H9 (cell line): ENCODE data around the gene TMSB15B. TPM values are rescaled to one million over a fixed set of nuclear protein-coding genes. Genes with fewer than 3 reads are reported as not detected.
A peak's percentile ranks its signal among the peaks of the same experiment; 100 is the strongest.

Source experiments
- DNase-seq: peaks from one replicate; pipeline ENCODE4 v3.0.0-alpha.2; 2017
- H2AFZ ChIP-seq: one replicate; pipeline ENCODE4 v1.6.1; 2013; ENCODE audit warnings: mild to moderate bottlenecking, low read length, control low read depth, moderate library complexity
- H2AK5ac ChIP-seq: 2 replicates; pipeline ENCODE4 v1.6.1; 2013; ENCODE audit warnings: low read length, control low read depth, mixed read lengths; ENCODE audit not compliant: insufficient read length
- H2BK120ac ChIP-seq: one replicate; pipeline ENCODE4 v1.6.1; 2013; ENCODE audit warnings: low read depth, mild to moderate bottlenecking, low read length, control low read depth, inconsistent platforms; ENCODE audit not compliant: poor library complexity, severe bottlenecking
- H2BK12ac ChIP-seq: 2 replicates; pipeline ENCODE4 v1.6.1; 2013; ENCODE audit warnings: low read length, control low read depth, mixed read lengths, low read depth; ENCODE audit not compliant: insufficient read length
- H2BK15ac ChIP-seq: 2 replicates; pipeline ENCODE4 v1.6.1; 2013; ENCODE audit warnings: low read depth, low read length, control low read depth
- H2BK20ac ChIP-seq: one replicate; pipeline ENCODE4 v1.6.1; 2013; ENCODE audit warnings: low read depth, mild to moderate bottlenecking, low read length, control low read depth, inconsistent platforms; ENCODE audit not compliant: poor library complexity, severe bottlenecking
- H2BK5ac ChIP-seq: 2 replicates; pipeline ENCODE4 v1.6.1; 2013; ENCODE audit warnings: low read length, control low read depth, mixed read lengths; ENCODE audit not compliant: insufficient read length
- H3K14ac ChIP-seq: 2 replicates; pipeline ENCODE4 v1.6.1; 2013; ENCODE audit warnings: low read length, control low read depth; ENCODE audit not compliant: insufficient read depth
- H3K18ac ChIP-seq: 2 replicates; pipeline ENCODE4 v1.6.1; 2013; ENCODE audit warnings: low read depth, mild to moderate bottlenecking, mixed read lengths, low read length, control low read depth; ENCODE audit not compliant: insufficient read length
- H3K23ac ChIP-seq: 2 replicates; pipeline ENCODE4 v1.6.1; 2013; ENCODE audit warnings: low read length, control low read depth, mixed read lengths, low read depth; ENCODE audit not compliant: insufficient read length
- H3K23me2 ChIP-seq: 2 replicates; pipeline ENCODE4 v1.6.1; 2013; ENCODE audit warnings: low read depth, mild to moderate bottlenecking, mixed read lengths, low read length, control low read depth; ENCODE audit not compliant: insufficient read length, poor library complexity, severe bottlenecking
- H3K27ac ChIP-seq: 2 replicates; pipeline ENCODE4 v1.5.1; 2013; ENCODE audit warnings: low read length, control low read depth, mixed read lengths, low read depth; ENCODE audit not compliant: insufficient read length
- H3K27me3 ChIP-seq: 2 replicates; pipeline ENCODE4 v1.6.1; 2013; ENCODE audit warnings: low read length, control low read depth, inconsistent platforms; ENCODE audit not compliant: insufficient read depth
- H3K4ac ChIP-seq: 2 replicates; pipeline ENCODE4 v1.6.1; 2013; ENCODE audit warnings: low read depth, mild to moderate bottlenecking, control low read depth, inconsistent platforms, low read length, moderate library complexity
- H3K4me1 ChIP-seq: 2 replicates; pipeline ENCODE4 v1.6.1; 2013; ENCODE audit warnings: low read length, control low read depth, inconsistent platforms; ENCODE audit not compliant: insufficient read depth
- H3K4me2 ChIP-seq: 2 replicates; pipeline ENCODE4 v1.6.1; 2013; ENCODE audit warnings: low read length, control low read depth, mixed read lengths; ENCODE audit not compliant: insufficient read length, insufficient read depth
- H3K56ac ChIP-seq: 2 replicates; pipeline ENCODE4 v1.6.1; 2013; ENCODE audit warnings: low read depth, mild to moderate bottlenecking, mixed read lengths, low read length, control low read depth; ENCODE audit not compliant: insufficient read length
- H3K79me1 ChIP-seq: 2 replicates; pipeline ENCODE4 v1.6.1; 2013; ENCODE audit warnings: low read depth, mild to moderate bottlenecking, moderate library complexity, low read length, control low read depth, inconsistent platforms; ENCODE audit not compliant: insufficient read depth, poor library complexity, severe bottlenecking
- H3K79me2 ChIP-seq: 2 replicates; pipeline ENCODE4 v1.6.1; 2013; ENCODE audit warnings: low read length, control low read depth, inconsistent platforms; ENCODE audit not compliant: insufficient read depth
- H3K9ac ChIP-seq: 2 replicates; pipeline ENCODE4 v1.6.1; 2013; ENCODE audit warnings: low read length, control low read depth, mixed read lengths; ENCODE audit not compliant: insufficient read length; ENCODE audit errors: extremely low read depth
- H3K9me3 ChIP-seq: one replicate; pipeline ENCODE4 v1.6.1; 2013; ENCODE audit warnings: low read depth, low read length, inconsistent platforms; ENCODE audit not compliant: control insufficient read depth
- H3T11ph ChIP-seq: one replicate; pipeline ENCODE4 v1.6.1; 2013; ENCODE audit warnings: mild to moderate bottlenecking, low read length, control low read depth, inconsistent platforms
- H4K20me1 ChIP-seq: one replicate; pipeline ENCODE4 v1.6.1; 2013; ENCODE audit not compliant: control insufficient read depth, insufficient read length, insufficient read depth
- H4K5ac ChIP-seq: 2 replicates; pipeline ENCODE4 v1.6.1; 2013; ENCODE audit warnings: low read depth, mild to moderate bottlenecking, mixed read lengths, low read length, control low read depth; ENCODE audit not compliant: insufficient read length
- H4K8ac ChIP-seq: replicated peaks from 2 replicates; pipeline ENCODE4 v1.6.1; 2013; ENCODE audit warnings: low read length, control low read depth, mixed read lengths, low read depth; ENCODE audit not compliant: insufficient read length
- H4K91ac ChIP-seq: 2 replicates; pipeline ENCODE4 v1.6.1; 2013; ENCODE audit warnings: low read depth, mild to moderate bottlenecking, moderate library complexity, mixed read lengths, low read length, control low read depth; ENCODE audit not compliant: insufficient read length
- H3K27ac Mint-ChIP-seq, 3 experiments: 2 replicates in 2 of 3; 3 replicates in 1 of 3; pipeline ENCODE4 v1.8.0; 2020 to 2021; ENCODE audit warnings: mixed read lengths in 3 of 3, mild to moderate bottlenecking in 1 of 3, moderate library complexity in 1 of 3
- H3K27me3 Mint-ChIP-seq: 2 replicates; pipeline ENCODE4 v1.8.0; 2021; ENCODE audit warnings: low read depth, mild to moderate bottlenecking, moderate library complexity, mixed read lengths
- H3K36me3 Mint-ChIP-seq, 3 experiments: 2 replicates in 2 of 3; 3 replicates in 1 of 3; pipeline ENCODE4 v1.8.0; 2020 to 2021; ENCODE audit warnings: low read depth in 3 of 3, mixed read lengths in 3 of 3; ENCODE audit not compliant: insufficient read depth in 1 of 3
- H3K4me1 Mint-ChIP-seq, 2 experiments: 2 replicates each; pipeline ENCODE4 v1.8.0; 2020; ENCODE audit warnings: mixed read lengths in 2 of 2
- H3K4me3 Mint-ChIP-seq, 2 experiments: 2 replicates in 1 of 2; 3 replicates in 1 of 2; pipeline ENCODE4 v1.8.0; 2020 to 2021; ENCODE audit warnings: mild to moderate bottlenecking in 2 of 2, mixed read lengths in 2 of 2, moderate library complexity in 1 of 2
- H3K9me3 Mint-ChIP-seq, 2 experiments: 2 replicates in 1 of 2; 3 replicates in 1 of 2; pipeline ENCODE4 v1.8.0; 2020; ENCODE audit warnings: mild to moderate bottlenecking in 2 of 2, mixed read lengths in 2 of 2, moderate library complexity in 1 of 2
- CTCF ChIP-seq: fragments of 200-600 bp; sonication (generic); conservative IDR thresholded peaks from 3 replicates; pipeline ENCODE4 v1.8.0; 2021; ENCODE audit warnings: antibody characterized with exemption, mild to moderate bottlenecking
- WGBS: extraction: QIAGEN DNeasy Blood & Tissue Kit; methylation state at CpG from one replicate; pipeline ENCODE4 v1.1.7; 2013; ENCODE audit warnings: missing lambda C conversion rate, low lambda C conversion rate, mixed read lengths; ENCODE audit not compliant: insufficient read length; ENCODE audit errors: extremely low coverage; 5-methylcytosine and 5-hydroxymethylcytosine counted together
- total RNA-seq: library from RNA; stranded (reverse); gene quantifications from 2 replicates; pipeline ENCODE4 v1.2.1, GENCODE V29; 2021

The TMSB15B gene
- total RNA-seq, 1 experiment from 2014 or later, result 9.6 TPM

DNA sequence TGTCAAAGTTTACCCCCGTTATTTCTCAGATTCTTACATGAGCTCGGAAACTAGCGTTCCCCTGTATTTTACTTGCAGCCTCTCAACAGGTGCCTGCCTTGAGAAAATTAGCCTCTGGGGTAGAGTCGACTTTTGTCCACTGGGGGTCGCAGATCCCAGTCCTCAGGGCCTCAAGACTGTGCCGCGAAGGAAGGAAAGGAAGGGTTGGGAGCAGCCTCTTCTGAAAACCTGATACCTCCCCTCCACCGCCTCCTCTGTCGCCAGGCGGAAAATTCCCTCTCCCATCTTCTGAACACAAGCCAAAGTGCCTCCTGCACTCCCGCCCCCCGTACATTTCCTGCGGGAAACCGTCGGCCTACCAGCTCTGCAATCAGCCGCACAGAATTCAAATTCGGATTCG lies 44.4 kb upstream of the TMSB15B start:
- no peak overlapping the region for H3K9ac ChIP-seq
- no peak overlapping the region for H2AFZ ChIP-seq

More for the DNA sequence above, 44.4 kb upstream of the TMSB15B start:
- peaks cover 0 to 56% of the 10 kb centered on the region in 2 experiments; a peak in 2 of 5 replicates for H3K9me3 Mint-ChIP-seq
- TF ChIP-seq CTCF, result peak; percentile 68
- H3K23ac ChIP-seq, result no peak overlapping the region
- no peak overlapping the region for H3T11ph ChIP-seq
- H3K4ac ChIP-seq, result no peak overlapping the region
- no peak overlapping the region for H3K14ac ChIP-seq
- peaks cover 0 to 4% (median 0%) of the 10 kb centered on the region in 3 experiments; a peak in 3 of 7 replicates for H3K36me3 Mint-ChIP-seq
- WGBS, result no CpG with 5 or more reads among the region's 18 CpGs
- peaks cover 7 to 10% of the 10 kb centered on the region in 2 experiments for H3K4me1 Mint-ChIP-seq
- H3K79me1 ChIP-seq, result no peaks in the 10 kb centered on the region
- peak overlapping the region in 1 of 3 experiments; percentile 62; a peak in 2 of 7 replicates for H3K27ac Mint-ChIP-seq
- H2BK15ac ChIP-seq, result no peak overlapping the region
- H2AK5ac ChIP-seq, result no peak overlapping the region
- DNase-seq, result peak; percentile 87
- no peaks in the 10 kb centered on the region; the same call in 1 of the 2 replicates for H3K79me2 ChIP-seq
- peak overlapping the region; percentile 89 for H3K4me2 ChIP-seq
- H2BK12ac ChIP-seq, result no peak overlapping the region
- no peaks in the 10 kb centered on the region; the same call in 1 of the 2 replicates for H3K27me3 ChIP-seq
- peaks cover 9% of the 10 kb centered on the region for H3K23me2 ChIP-seq
- 0 out of 2 replicates have a peak, but pooled peaks cover 1% of the 10 kb centered on the region for H3K27me3 Mint-ChIP-seq
- H3K4me3 Mint-ChIP-seq, result peak overlapping the region; percentile 75 to 94
- H3K18ac ChIP-seq, result no peak overlapping the region
- no peaks in the 10 kb centered on the region; the same call in 1 of the 2 replicates for H3K4me1 ChIP-seq
- no peak overlapping the region for H4K91ac ChIP-seq
- peaks cover 5% of the 10 kb centered on the region for H3K9me3 ChIP-seq
- H4K5ac ChIP-seq, result no peak overlapping the region
- no peak overlapping the region for H2BK5ac ChIP-seq
- no peak overlapping the region for H2BK20ac ChIP-seq
- no peak overlapping the region for H4K8ac ChIP-seq
- H3K27ac ChIP-seq, result no peak overlapping the region
- no peak overlapping the region for H3K56ac ChIP-seq
- no peak overlapping the region for H2BK120ac ChIP-seq
- H4K20me1 ChIP-seq, result no peaks in the 10 kb centered on the region
